SU-DHL-6 (cell line): Measurements from ENCODE around the gene AP2S1.

Experiments used
- CTCF ChIP-seq: fragments of 200-600 bp; sonication (generic); IDR thresholded peaks from one replicate; pipeline ENCODE4 v1.5.1; 2017; ENCODE audit warnings: antibody characterized with exemption, mild to moderate bottlenecking, low read length, moderate library complexity; ENCODE audit not compliant: insufficient read depth, poor library complexity, severe bottlenecking
- EZH2phosphoT487 ChIP-seq: fragments of 200-600 bp; sonication (generic), shearing (Covaris generic); conservative IDR thresholded peaks from 2 replicates; pipeline ENCODE4 v1.6.1; 2018; ENCODE audit warnings: mild to moderate bottlenecking, antibody characterized with exemption, low read length, moderate library complexity, mixed read lengths

- TF ChIP-seq EZH2phosphoT487 (no peak), CTCF (no peak)
These were observed 9.0 kb upstream of the AP2S1 start for GRCh38 chr19:46859637-46860124.
